ENCODE results near the gene SHISA9.

- no peak for TF ChIP-seq CTCF (IDR thresholded peaks at IDR 0.05; ENCODE audit: low read length)
- TF ChIP-seq EZH2 (IDR thresholded peaks at IDR 0.05; ENCODE audit: borderline replicate concordance, low read length), result no peak
Measured at GRCh38 chr16:13064821-13065220, 163.4 kb downstream of the SHISA9 start.

Data from OCI-LY1 (cell line).